H9 (cell line): Measurements from ENCODE around the gene NBL1. TPM values are rescaled to one million over a fixed set of nuclear protein-coding genes. Genes with fewer than 3 reads are reported as not detected.

Source experiments
- DNase-seq: peaks from one replicate; pipeline ENCODE4 v3.0.0-alpha.2; 2017
- H2AFZ ChIP-seq: one replicate; pipeline ENCODE4 v1.6.1; 2013; ENCODE audit warnings: mild to moderate bottlenecking, low read length, control low read depth, moderate library complexity
- H2AK5ac ChIP-seq: 2 replicates; pipeline ENCODE4 v1.6.1; 2013; ENCODE audit warnings: low read length, control low read depth, mixed read lengths; ENCODE audit not compliant: insufficient read length
- H2BK120ac ChIP-seq: one replicate; pipeline ENCODE4 v1.6.1; 2013; ENCODE audit warnings: low read depth, mild to moderate bottlenecking, low read length, control low read depth, inconsistent platforms; ENCODE audit not compliant: poor library complexity, severe bottlenecking
- H2BK12ac ChIP-seq: 2 replicates; pipeline ENCODE4 v1.6.1; 2013; ENCODE audit warnings: low read length, control low read depth, mixed read lengths, low read depth; ENCODE audit not compliant: insufficient read length
- H2BK15ac ChIP-seq: 2 replicates; pipeline ENCODE4 v1.6.1; 2013; ENCODE audit warnings: low read depth, low read length, control low read depth
- H2BK20ac ChIP-seq: one replicate; pipeline ENCODE4 v1.6.1; 2013; ENCODE audit warnings: low read depth, mild to moderate bottlenecking, low read length, control low read depth, inconsistent platforms; ENCODE audit not compliant: poor library complexity, severe bottlenecking
- H2BK5ac ChIP-seq: 2 replicates; pipeline ENCODE4 v1.6.1; 2013; ENCODE audit warnings: low read length, control low read depth, mixed read lengths; ENCODE audit not compliant: insufficient read length
- H3K14ac ChIP-seq: 2 replicates; pipeline ENCODE4 v1.6.1; 2013; ENCODE audit warnings: low read length, control low read depth; ENCODE audit not compliant: insufficient read depth
- H3K18ac ChIP-seq: 2 replicates; pipeline ENCODE4 v1.6.1; 2013; ENCODE audit warnings: low read depth, mild to moderate bottlenecking, mixed read lengths, low read length, control low read depth; ENCODE audit not compliant: insufficient read length
- H3K23ac ChIP-seq: 2 replicates; pipeline ENCODE4 v1.6.1; 2013; ENCODE audit warnings: low read length, control low read depth, mixed read lengths, low read depth; ENCODE audit not compliant: insufficient read length
- H3K23me2 ChIP-seq: 2 replicates; pipeline ENCODE4 v1.6.1; 2013; ENCODE audit warnings: low read depth, mild to moderate bottlenecking, mixed read lengths, low read length, control low read depth; ENCODE audit not compliant: insufficient read length, poor library complexity, severe bottlenecking
- H3K27ac ChIP-seq: 2 replicates; pipeline ENCODE4 v1.5.1; 2013; ENCODE audit warnings: low read length, control low read depth, mixed read lengths, low read depth; ENCODE audit not compliant: insufficient read length
- H3K27me3 ChIP-seq: 2 replicates; pipeline ENCODE4 v1.6.1; 2013; ENCODE audit warnings: low read length, control low read depth, inconsistent platforms; ENCODE audit not compliant: insufficient read depth
- H3K4ac ChIP-seq: 2 replicates; pipeline ENCODE4 v1.6.1; 2013; ENCODE audit warnings: low read depth, mild to moderate bottlenecking, control low read depth, inconsistent platforms, low read length, moderate library complexity
- H3K4me1 ChIP-seq: 2 replicates; pipeline ENCODE4 v1.6.1; 2013; ENCODE audit warnings: low read length, control low read depth, inconsistent platforms; ENCODE audit not compliant: insufficient read depth
- H3K4me2 ChIP-seq: 2 replicates; pipeline ENCODE4 v1.6.1; 2013; ENCODE audit warnings: low read length, control low read depth, mixed read lengths; ENCODE audit not compliant: insufficient read length, insufficient read depth
- H3K56ac ChIP-seq: 2 replicates; pipeline ENCODE4 v1.6.1; 2013; ENCODE audit warnings: low read depth, mild to moderate bottlenecking, mixed read lengths, low read length, control low read depth; ENCODE audit not compliant: insufficient read length
- H3K79me1 ChIP-seq: 2 replicates; pipeline ENCODE4 v1.6.1; 2013; ENCODE audit warnings: low read depth, mild to moderate bottlenecking, moderate library complexity, low read length, control low read depth, inconsistent platforms; ENCODE audit not compliant: insufficient read depth, poor library complexity, severe bottlenecking
- H3K79me2 ChIP-seq: 2 replicates; pipeline ENCODE4 v1.6.1; 2013; ENCODE audit warnings: low read length, control low read depth, inconsistent platforms; ENCODE audit not compliant: insufficient read depth
- H3K9ac ChIP-seq: 2 replicates; pipeline ENCODE4 v1.6.1; 2013; ENCODE audit warnings: low read length, control low read depth, mixed read lengths; ENCODE audit not compliant: insufficient read length; ENCODE audit errors: extremely low read depth
- H3K9me3 ChIP-seq: one replicate; pipeline ENCODE4 v1.6.1; 2013; ENCODE audit warnings: low read depth, low read length, inconsistent platforms; ENCODE audit not compliant: control insufficient read depth
- H3T11ph ChIP-seq: one replicate; pipeline ENCODE4 v1.6.1; 2013; ENCODE audit warnings: mild to moderate bottlenecking, low read length, control low read depth, inconsistent platforms
- H4K20me1 ChIP-seq: one replicate; pipeline ENCODE4 v1.6.1; 2013; ENCODE audit not compliant: control insufficient read depth, insufficient read length, insufficient read depth
- H4K5ac ChIP-seq: 2 replicates; pipeline ENCODE4 v1.6.1; 2013; ENCODE audit warnings: low read depth, mild to moderate bottlenecking, mixed read lengths, low read length, control low read depth; ENCODE audit not compliant: insufficient read length
- H4K8ac ChIP-seq: replicated peaks from 2 replicates; pipeline ENCODE4 v1.6.1; 2013; ENCODE audit warnings: low read length, control low read depth, mixed read lengths, low read depth; ENCODE audit not compliant: insufficient read length
- H4K91ac ChIP-seq: 2 replicates; pipeline ENCODE4 v1.6.1; 2013; ENCODE audit warnings: low read depth, mild to moderate bottlenecking, moderate library complexity, mixed read lengths, low read length, control low read depth; ENCODE audit not compliant: insufficient read length
- H3K27ac Mint-ChIP-seq, 3 experiments: 2 replicates in 2 of 3; 3 replicates in 1 of 3; pipeline ENCODE4 v1.8.0; 2020 to 2021; ENCODE audit warnings: mixed read lengths in 3 of 3, mild to moderate bottlenecking in 1 of 3, moderate library complexity in 1 of 3
- H3K27me3 Mint-ChIP-seq: 2 replicates; pipeline ENCODE4 v1.8.0; 2021; ENCODE audit warnings: low read depth, mild to moderate bottlenecking, moderate library complexity, mixed read lengths
- H3K36me3 Mint-ChIP-seq, 3 experiments: 2 replicates in 2 of 3; 3 replicates in 1 of 3; pipeline ENCODE4 v1.8.0; 2020 to 2021; ENCODE audit warnings: low read depth in 3 of 3, mixed read lengths in 3 of 3; ENCODE audit not compliant: insufficient read depth in 1 of 3
- H3K4me1 Mint-ChIP-seq, 2 experiments: 2 replicates each; pipeline ENCODE4 v1.8.0; 2020; ENCODE audit warnings: mixed read lengths in 2 of 2
- H3K4me3 Mint-ChIP-seq, 2 experiments: 2 replicates in 1 of 2; 3 replicates in 1 of 2; pipeline ENCODE4 v1.8.0; 2020 to 2021; ENCODE audit warnings: mild to moderate bottlenecking in 2 of 2, mixed read lengths in 2 of 2, moderate library complexity in 1 of 2
- H3K9me3 Mint-ChIP-seq, 2 experiments: 2 replicates in 1 of 2; 3 replicates in 1 of 2; pipeline ENCODE4 v1.8.0; 2020; ENCODE audit warnings: mild to moderate bottlenecking in 2 of 2, mixed read lengths in 2 of 2, moderate library complexity in 1 of 2
- CTCF ChIP-seq: fragments of 200-600 bp; sonication (generic); conservative IDR thresholded peaks from 3 replicates; pipeline ENCODE4 v1.8.0; 2021; ENCODE audit warnings: antibody characterized with exemption, mild to moderate bottlenecking
- WGBS: extraction: QIAGEN DNeasy Blood & Tissue Kit; methylation state at CpG from one replicate; pipeline ENCODE4 v1.1.7; 2013; ENCODE audit warnings: missing lambda C conversion rate, low lambda C conversion rate, mixed read lengths; ENCODE audit not compliant: insufficient read length; ENCODE audit errors: extremely low coverage; 5-methylcytosine and 5-hydroxymethylcytosine counted together
- total RNA-seq: library from RNA; stranded (reverse); gene quantifications from 2 replicates; pipeline ENCODE4 v1.2.1, GENCODE V29; 2021

NBL1 gene
- total RNA-seq, 1 experiment from 2014 or later, result 6.4 TPM

GRCh38 chr1:19615438-19615837 is 28.7 kb upstream of the NBL1 start:
- H3K27me3 Mint-ChIP-seq, result no peaks in the 10 kb centered on the region
- no peak overlapping the region for H3K4me2 ChIP-seq
- DNase-seq, result no peak
- TF ChIP-seq CTCF, result no peak
- H3K79me1 ChIP-seq, result no peaks in the 10 kb centered on the region
- H2BK120ac ChIP-seq, result no peak overlapping the region
- H4K5ac ChIP-seq, result no peak overlapping the region
- no peaks in the 10 kb centered on the region for H3K23me2 ChIP-seq
- H2BK15ac ChIP-seq, result no peak overlapping the region
- peak overlapping the region in 1 of 3 experiments; percentile 10; a peak in 1 of 7 replicates for H3K27ac Mint-ChIP-seq
- H4K20me1 ChIP-seq, result no peaks in the 10 kb centered on the region
- H3K9ac ChIP-seq, result no peak overlapping the region
- H3K23ac ChIP-seq, result no peak overlapping the region
- H3K4me3 Mint-ChIP-seq, result no peak overlapping the region
- no peak overlapping the region for H3K27ac ChIP-seq
- H3K9me3 Mint-ChIP-seq, result no peaks in the 10 kb centered on the region
- no peak overlapping the region for H3T11ph ChIP-seq
- no peak overlapping the region for H2BK5ac ChIP-seq
- no peak overlapping the region for H2AK5ac ChIP-seq
- WGBS, result no CpG with 5 or more reads among the region's 6 CpGs
- H3K4me1 Mint-ChIP-seq, result peaks cover 16 to 17% of the 10 kb centered on the region in 2 experiments
- peaks cover 0 to 12% (median 3%) of the 10 kb centered on the region in 3 experiments; a peak in 3 of 7 replicates for H3K36me3 Mint-ChIP-seq
- no peak overlapping the region for H3K4ac ChIP-seq
- no peak overlapping the region for H4K8ac ChIP-seq
- no peak overlapping the region for H3K14ac ChIP-seq
- no peak overlapping the region for H2BK12ac ChIP-seq
- H3K4me1 ChIP-seq, result peaks cover 5% of the 10 kb centered on the region; the same call in 1 of the 2 replicates
- H4K91ac ChIP-seq, result no peak overlapping the region
- no peak overlapping the region for H3K18ac ChIP-seq
- no peak overlapping the region for H2AFZ ChIP-seq
- no peak overlapping the region for H3K56ac ChIP-seq
- no peaks in the 10 kb centered on the region for H3K27me3 ChIP-seq
- H3K9me3 ChIP-seq, result no peaks in the 10 kb centered on the region
- no peak overlapping the region for H2BK20ac ChIP-seq
- no peaks in the 10 kb centered on the region; the same call in 1 of the 2 replicates for H3K79me2 ChIP-seq
